GM15510 (cell line): ENCODE data around the gene CBR1.

Experiments
- POLR2A ChIP-seq: IDR thresholded peaks from 3 replicates; pipeline ENCODE4 v1.6.1; 2011; ENCODE audit warnings: borderline replicate concordance; ENCODE audit not compliant: insufficient read length; ENCODE audit errors: extremely low read depth

CBR1 gene

GRCh38 chr21:36038701-36039497 lies 30.9 kb upstream of the CBR1 start:
- TF ChIP-seq POLR2A, result no peak

GRCh38 chr21:36039861-36040260 lies 30.0 kb upstream of the CBR1 start:
- no peak for TF ChIP-seq POLR2A

GRCh38 chr21:36040389-36040788 lies 29.4 kb upstream of the CBR1 start:
- TF ChIP-seq POLR2A, result no peak

GRCh38 chr21:36041910-36042309 lies 27.9 kb upstream of the CBR1 start:
- TF ChIP-seq POLR2A, result no peak

GRCh38 chr21:36044056-36044455 lies 25.8 kb upstream of the CBR1 start:
- TF ChIP-seq POLR2A, result no peak

GRCh38 chr21:36045993-36046392 lies 23.8 kb upstream of the CBR1 start:
- TF ChIP-seq POLR2A, result no peak

GRCh38 chr21:36047139-36047538 lies 22.7 kb upstream of the CBR1 start:
- TF ChIP-seq POLR2A, result no peak

- TF ChIP-seq POLR2A, result no peak
Observed at GRCh38 chr21:36048357-36048756, 21.5 kb upstream of the CBR1 start.

- TF ChIP-seq POLR2A, result no peak
Observed at GRCh38 chr21:36052860-36053714, 16.7 kb upstream of the CBR1 start.

- TF ChIP-seq POLR2A, result no peak
Observed at GRCh38 chr21:36053715-36054062, 16.1 kb upstream of the CBR1 start.

- TF ChIP-seq POLR2A, result no peak
Observed at GRCh38 chr21:36055551-36055950, 14.3 kb upstream of the CBR1 start.

GRCh38 chr21:36059823-36060158 lies 10.0 kb upstream of the CBR1 start:
- TF ChIP-seq POLR2A, result no peak

GRCh38 chr21:36060159-36060921 lies 9.5 kb upstream of the CBR1 start, which contains the start of gene SETD4:
TSS of gene SETD4 (minus strand) at chr21:36060526. CDS start at chr21:36058888, 1,638 bp downstream.
- TF ChIP-seq POLR2A, result peak; percentile 91

- TF ChIP-seq POLR2A, result no peak
Observed at GRCh38 chr21:36061445-36061844, 8.4 kb upstream of the CBR1 start.
